ENCODE measurements around the gene MCOLN1.

Gene MCOLN1

DNA sequence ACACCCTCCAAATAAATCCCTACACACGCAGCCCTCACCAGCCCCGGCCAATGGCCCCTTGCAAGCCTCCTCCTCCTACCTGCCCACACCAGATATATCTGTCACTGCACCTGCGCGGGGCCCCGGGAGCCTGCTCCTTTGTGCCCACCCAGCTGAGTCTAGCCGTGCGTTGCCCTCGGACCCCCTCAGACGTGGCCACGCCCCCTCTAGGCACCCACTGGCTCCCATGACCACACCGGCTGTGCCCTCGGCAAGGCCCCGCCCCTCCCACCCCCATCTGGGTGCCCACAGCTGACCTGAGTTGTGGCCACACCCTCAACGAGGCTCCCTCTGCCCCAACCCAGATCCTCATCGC, 6.8 kb downstream of the MCOLN1 start:
- in situ Hi-C loops (cut with MboI; ENCODE audit: low sequenced_read_pairs, unreplicated experiment) = no loop called here
- DNase-seq (ENCODE audit: low spot score) = no peak
- no peak for TF ChIP-seq CTCF (IDR thresholded peaks at IDR 0.05; ENCODE audit: borderline replicate concordance, control extremely low read depth, extremely low read depth, insufficient read depth, missing control alignments)

DNA sequence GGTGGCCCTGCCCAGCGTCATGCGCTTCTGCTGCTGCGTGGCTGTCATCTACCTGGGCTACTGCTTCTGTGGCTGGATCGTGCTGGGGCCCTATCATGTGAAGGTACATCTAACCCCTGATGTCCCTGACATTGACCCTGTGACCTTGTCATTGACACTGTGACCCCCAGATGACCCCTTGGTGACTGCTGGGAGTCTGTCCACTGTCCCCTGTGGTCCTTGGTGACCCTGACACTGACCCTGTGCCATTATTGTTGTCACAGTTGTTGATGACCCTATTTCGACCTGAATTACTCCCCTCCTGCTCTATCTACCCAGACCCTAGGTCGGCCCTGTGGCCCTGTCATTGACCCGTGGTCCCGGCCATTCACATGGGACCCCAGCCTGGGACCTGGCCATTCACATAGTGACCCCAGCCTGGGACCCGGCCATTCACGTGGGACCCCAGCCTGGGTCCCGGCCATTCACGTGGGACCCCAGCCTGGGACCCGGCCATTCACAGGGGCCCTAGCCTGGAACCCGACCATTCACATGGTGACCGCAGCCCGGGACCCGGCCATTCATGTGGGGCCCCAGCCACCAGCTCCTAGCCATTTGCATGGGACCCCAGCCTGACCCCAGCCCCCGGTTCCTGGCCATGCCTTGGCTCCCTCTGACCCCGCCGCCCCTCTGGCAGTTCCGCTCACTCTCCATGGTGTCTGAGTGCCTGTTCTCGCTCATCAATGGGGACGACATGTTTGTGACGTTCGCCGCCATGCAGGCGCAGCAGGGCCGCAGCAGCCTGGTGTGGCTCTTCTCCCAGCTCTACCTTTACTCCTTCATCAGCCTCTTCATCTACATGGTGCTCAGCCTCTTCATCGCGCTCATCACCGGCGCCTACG, 7.4 kb downstream of the MCOLN1 start:
- in situ Hi-C loops (cut with MboI; ENCODE audit: low sequenced_read_pairs, unreplicated experiment) = no loop called here
- DNase-seq (ENCODE audit: low spot score) = no peak
- TF ChIP-seq CTCF (IDR thresholded peaks at IDR 0.05; ENCODE audit: borderline replicate concordance, control extremely low read depth, extremely low read depth, insufficient read depth, missing control alignments) = no peak

GRCh38 chr19:7533281-7533885, 11.0 kb downstream of the MCOLN1 start:
- TF ChIP-seq CTCF (IDR thresholded peaks at IDR 0.05; ENCODE audit: borderline replicate concordance, control extremely low read depth, extremely low read depth, insufficient read depth, missing control alignments) = no peak
- DNase-seq (ENCODE audit: low spot score) = no peak
- in situ Hi-C loops (cut with MboI; ENCODE audit: low sequenced_read_pairs, unreplicated experiment) = no loop called here

DNA sequence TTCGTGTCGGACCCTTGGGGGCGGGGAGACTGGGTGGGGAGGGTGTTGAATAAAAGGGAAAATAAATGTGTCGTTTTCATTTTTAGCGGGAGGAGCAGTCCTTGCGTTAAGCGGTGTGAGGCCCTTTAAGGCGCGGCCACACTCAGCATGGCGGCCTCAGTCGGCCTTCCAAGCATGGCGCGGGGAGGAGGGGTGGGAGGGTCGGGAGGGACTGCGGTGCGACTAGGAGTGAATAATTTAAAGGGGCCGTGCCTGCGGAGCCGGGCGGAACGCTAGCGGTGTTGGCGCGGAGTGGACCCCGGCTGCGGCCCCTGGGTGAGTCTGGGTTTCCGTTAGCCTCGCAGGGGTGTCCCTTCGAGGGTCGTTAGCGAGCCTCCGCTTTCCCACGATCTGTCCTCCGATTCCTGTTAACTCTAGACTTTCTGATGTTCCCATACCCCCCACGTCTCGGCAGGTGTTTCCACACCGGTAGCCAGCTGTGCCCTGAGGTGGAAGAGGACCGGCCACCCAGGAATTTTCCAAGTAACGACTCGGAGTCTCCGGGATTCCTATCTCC, 11.6 kb downstream of the MCOLN1 start:
- in situ Hi-C loops (cut with MboI; ENCODE audit: low sequenced_read_pairs, unreplicated experiment) = no loop called here
- peak; percentile 95 for DNase-seq (ENCODE audit: low spot score)
- TF ChIP-seq CTCF (IDR thresholded peaks at IDR 0.05; ENCODE audit: borderline replicate concordance, control extremely low read depth, extremely low read depth, insufficient read depth, missing control alignments) = no peak

- peak; percentile 76 for DNase-seq (ENCODE audit: low spot score)
- TF ChIP-seq CTCF (IDR thresholded peaks at IDR 0.05; ENCODE audit: borderline replicate concordance, control extremely low read depth, extremely low read depth, insufficient read depth, missing control alignments) = no peak
- in situ Hi-C loops (cut with MboI; ENCODE audit: low sequenced_read_pairs, unreplicated experiment) = no loop called here
These were observed 12.2 kb downstream of the MCOLN1 start for GRCh38 chr19:7534531-7535046.

DNA sequence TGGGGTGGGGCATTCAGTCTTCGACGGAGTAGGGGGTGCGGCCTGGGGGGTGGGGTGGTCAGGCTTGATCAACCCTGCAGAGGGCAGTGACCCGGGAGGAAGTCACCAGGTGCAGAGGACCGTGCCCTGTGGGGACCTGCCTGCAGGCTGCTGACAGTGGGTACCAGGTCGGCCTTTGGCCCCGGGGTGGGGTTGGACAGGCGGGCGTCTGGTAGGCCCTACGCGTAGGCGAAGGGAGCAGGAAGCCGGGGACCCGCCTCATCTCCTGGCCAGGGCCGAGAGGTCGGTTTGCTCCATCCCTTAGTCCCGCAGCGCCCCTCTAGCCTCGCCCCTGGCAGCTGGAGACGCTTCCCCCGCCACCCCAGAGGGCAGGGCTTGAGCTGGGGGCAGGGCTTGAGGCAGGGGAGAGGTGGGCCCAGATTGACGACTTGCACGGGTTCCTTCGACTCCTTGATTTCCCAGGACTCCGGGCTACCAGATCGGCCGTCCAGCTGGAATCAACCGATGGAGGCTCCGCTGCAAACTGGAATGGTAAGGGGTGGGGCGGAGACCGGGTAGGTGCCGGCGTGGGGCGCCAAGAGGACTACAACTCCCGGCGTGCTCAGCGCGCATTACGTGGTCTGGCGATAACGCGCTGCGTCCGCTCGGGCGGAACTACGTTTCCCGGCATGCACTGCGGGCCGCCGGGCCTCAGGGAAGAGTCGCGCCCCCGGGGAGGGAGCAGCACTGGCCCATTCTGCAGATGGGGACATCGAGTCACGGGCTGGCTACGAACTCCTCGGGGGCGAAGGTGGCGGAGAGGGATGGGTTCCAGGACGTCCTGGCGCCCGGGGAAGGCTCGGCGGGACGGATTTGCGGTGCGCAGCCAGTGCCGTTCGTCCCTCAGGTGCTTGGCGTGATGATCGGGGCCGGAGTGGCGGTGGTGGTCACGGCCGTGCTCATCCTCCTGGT, 12.9 kb downstream of the MCOLN1 start, which contains the start of gene PNPLA6:
Gene PNPLA6, plus strand, starts transcription at position 671 of the 951 bp plus-strand sequence. Its CDS starts 72 bp downstream, at position 743.
- in situ Hi-C loops (cut with MboI; ENCODE audit: low sequenced_read_pairs, unreplicated experiment) = no loop called here
- DNase-seq (ENCODE audit: low spot score) = peak; percentile 97
- no peak for TF ChIP-seq CTCF (IDR thresholded peaks at IDR 0.05; ENCODE audit: borderline replicate concordance, control extremely low read depth, extremely low read depth, insufficient read depth, missing control alignments)
